Measurements from ENCODE around the gene CRYBB1.

CRYBB1 gene

GRCh38 chr22:26656891-26657851, 39.3 kb upstream of the CRYBB1 start, which contains the start of gene MIAT:
Gene MIAT (plus strand): TSS chr22:26657588.
- peak within 1 kb of the TSS; percentile 68 for H3K4me3 ChIP-seq (ENCODE audit: low read length)
- H3K9ac ChIP-seq (ENCODE audit: low read depth, low read length): peak within 1 kb of the TSS; percentile 65
- H3K27me3 ChIP-seq (ENCODE audit: insufficient read depth, low read length): peaks cover 26% of the 10 kb centered on the region
- peak within 1 kb of the TSS; percentile 83; the same call in 1 of the 2 replicates for H3K27ac ChIP-seq (ENCODE audit: low read depth, low read length)
- H3K4me1 ChIP-seq (ENCODE audit: insufficient read depth, low read length): peaks cover 22% of the 10 kb centered on the region
- H3K36me3 ChIP-seq (ENCODE audit: insufficient read depth, low read length): peaks cover 3% of the 10 kb centered on the region
- 5% methylated on average over 62 of the region's 62 CpGs for WGBS
- no peaks in the 10 kb centered on the region for H3K9me3 ChIP-seq (ENCODE audit: insufficient read depth, low read depth, low read length)

GRCh38 chr22:26651815-26652214, 34.0 kb upstream of the CRYBB1 start:
- Histone ChIP-seq H3K9me3 (ENCODE audit: insufficient read depth, low read depth, low read length) (no peaks in the 10 kb centered on the region), H3K4me3 (ENCODE audit: low read length) (no peak overlapping the region), H3K4me1 (ENCODE audit: insufficient read depth, low read length) (peaks cover 22% of the 10 kb centered on the region), H3K27ac (ENCODE audit: low read depth, low read length) (no peak overlapping the region), H3K36me3 (ENCODE audit: insufficient read depth, low read length) (no peaks in the 10 kb centered on the region), H3K27me3 (ENCODE audit: insufficient read depth, low read length) (peaks cover 13% of the 10 kb centered on the region), H3K9ac (ENCODE audit: low read depth, low read length) (no peak overlapping the region)
- WGBS: 94% methylated on average over 10 of the region's 10 CpGs

DNA sequence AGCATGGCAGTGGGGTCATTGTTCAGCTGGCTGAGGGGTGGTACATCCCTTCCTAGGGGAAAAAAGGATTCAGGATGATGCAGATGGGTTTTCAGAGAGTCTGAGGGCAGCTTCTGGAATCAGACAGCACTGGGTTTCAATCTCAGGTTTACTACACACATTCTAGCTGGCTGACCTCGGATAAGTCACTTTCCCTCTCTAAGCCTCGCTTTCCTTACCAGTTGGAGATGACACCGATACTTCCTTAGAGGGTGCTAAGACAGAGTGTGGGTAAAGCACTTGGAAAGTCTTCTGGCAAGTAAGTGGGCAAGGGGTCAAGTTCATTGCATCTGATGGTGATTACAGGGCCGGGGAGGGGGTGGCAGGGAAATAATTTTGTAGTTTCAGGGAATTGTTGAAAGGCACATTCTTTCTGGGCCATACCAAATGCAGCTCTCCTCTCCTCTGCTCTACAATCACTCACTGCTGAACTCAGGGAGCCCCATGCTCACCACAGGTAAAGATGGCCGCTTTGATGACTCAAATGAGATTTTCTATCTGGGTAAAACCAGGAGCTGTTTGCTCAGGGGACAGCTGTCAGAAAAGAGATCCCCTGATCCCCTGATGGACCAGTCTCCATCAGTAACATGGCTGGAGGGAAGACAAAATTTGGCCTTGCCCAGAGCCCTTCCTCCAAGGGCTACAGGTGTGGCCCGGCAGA, 33.0 kb upstream of the CRYBB1 start:
- no peaks in the 10 kb centered on the region for H3K9me3 ChIP-seq (ENCODE audit: insufficient read depth, low read depth, low read length)
- no peaks in the 10 kb centered on the region for H3K36me3 ChIP-seq (ENCODE audit: insufficient read depth, low read length)
- no peak overlapping the region for H3K27ac ChIP-seq (ENCODE audit: low read depth, low read length)
- H3K9ac ChIP-seq (ENCODE audit: low read depth, low read length): no peak overlapping the region
- WGBS: 93% methylated on average over 6 of the region's 6 CpGs
- H3K27me3 ChIP-seq (ENCODE audit: insufficient read depth, low read length): peaks cover 8% of the 10 kb centered on the region
- H3K4me3 ChIP-seq (ENCODE audit: low read length): no peak overlapping the region
- peaks cover 31% of the 10 kb centered on the region for H3K4me1 ChIP-seq (ENCODE audit: insufficient read depth, low read length)

DNA sequence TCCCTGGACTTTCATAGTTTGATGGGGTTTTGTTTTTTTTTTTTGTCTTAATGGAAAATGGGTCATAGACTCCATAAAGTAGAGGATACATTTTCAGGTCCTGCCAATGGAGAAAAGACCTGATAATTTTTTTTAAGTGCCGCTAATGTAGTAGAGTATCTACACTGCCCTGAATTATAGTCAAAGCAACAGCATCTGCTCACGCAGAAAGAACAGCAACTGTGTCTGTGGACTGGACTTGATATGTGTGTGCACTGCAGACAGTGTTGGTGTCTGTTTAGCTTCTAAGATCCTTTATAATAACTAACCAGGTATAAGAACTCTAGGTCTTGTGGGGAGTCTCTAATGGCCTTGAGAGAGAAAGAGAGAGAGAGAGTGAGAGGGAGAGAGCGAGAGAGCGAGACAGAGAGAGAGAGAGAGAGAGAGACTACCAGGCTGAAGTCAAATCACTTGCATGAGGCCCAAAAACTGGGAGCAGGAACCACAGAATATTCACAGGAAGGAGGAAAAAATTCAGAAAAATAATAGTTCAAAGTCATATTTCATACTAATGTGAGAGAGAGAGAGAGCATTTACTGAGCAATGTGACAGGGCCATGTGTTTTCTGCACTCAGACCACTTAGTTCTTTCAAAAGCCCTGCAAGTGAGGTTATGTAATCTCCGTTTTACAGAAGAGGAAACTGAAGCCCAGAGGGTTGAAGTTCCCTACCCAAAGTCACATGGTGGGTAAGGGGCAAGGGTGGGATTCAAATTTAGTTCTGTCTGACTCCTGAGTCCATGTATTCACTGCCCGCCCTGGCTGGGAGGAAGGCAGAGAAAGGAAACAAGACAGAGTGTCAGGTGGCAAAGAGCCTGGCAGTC, 30.9 kb upstream of the CRYBB1 start:
- Histone ChIP-seq H3K9ac (ENCODE audit: low read depth, low read length) (peak overlapping the region; percentile 22; the same call in 1 of the 2 replicates), H3K27ac (ENCODE audit: low read depth, low read length) (peak overlapping the region; percentile 83; the same call in 1 of the 2 replicates), H3K27me3 (ENCODE audit: insufficient read depth, low read length) (no peaks in the 10 kb centered on the region), H3K4me1 (ENCODE audit: insufficient read depth, low read length) (peaks cover 48% of the 10 kb centered on the region), H3K36me3 (ENCODE audit: insufficient read depth, low read length) (no peaks in the 10 kb centered on the region), H3K9me3 (ENCODE audit: insufficient read depth, low read depth, low read length) (no peaks in the 10 kb centered on the region), H3K4me3 (ENCODE audit: low read length) (peak overlapping the region; percentile 5; the same call in 1 of the 2 replicates)
- 88% methylated on average over 6 of the region's 6 CpGs for WGBS

DNA sequence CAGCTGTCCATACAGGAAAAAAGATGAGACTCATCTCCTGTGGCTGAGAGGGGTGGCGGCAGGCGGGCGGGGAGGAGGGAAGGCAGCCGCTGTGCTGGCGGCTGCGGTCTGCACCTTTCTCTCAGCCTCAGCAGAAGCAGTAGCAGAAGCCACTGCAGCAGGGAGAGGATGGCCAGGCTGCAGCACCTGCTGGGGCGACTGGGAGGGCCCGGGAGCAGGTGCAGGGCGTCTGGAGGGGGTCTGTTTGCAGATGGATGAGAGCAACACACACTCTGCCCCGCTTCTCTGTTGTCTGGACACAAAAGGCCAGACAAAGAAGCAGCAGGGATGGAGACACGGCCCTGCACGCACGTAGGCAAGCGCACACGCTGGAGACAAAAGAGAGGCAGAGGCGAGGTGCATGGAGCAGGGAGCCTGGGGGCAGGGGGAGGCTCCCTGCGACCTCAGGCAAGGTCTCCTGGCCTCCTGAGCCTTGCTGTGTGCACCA, 30.2 kb upstream of the CRYBB1 start:
- Histone ChIP-seq H3K4me1 (ENCODE audit: insufficient read depth, low read length) (peaks cover 55% of the 10 kb centered on the region), H3K27ac (ENCODE audit: low read depth, low read length) (peak overlapping the region; percentile 85; the same call in 1 of the 2 replicates), H3K9me3 (ENCODE audit: insufficient read depth, low read depth, low read length) (no peaks in the 10 kb centered on the region), H3K27me3 (ENCODE audit: insufficient read depth, low read length) (no peaks in the 10 kb centered on the region), H3K4me3 (ENCODE audit: low read length) (peak overlapping the region; percentile 5; the same call in 1 of the 2 replicates), H3K9ac (ENCODE audit: low read depth, low read length) (peak overlapping the region; percentile 22; the same call in 1 of the 2 replicates), H3K36me3 (ENCODE audit: insufficient read depth, low read length) (no peaks in the 10 kb centered on the region)
- WGBS: 9% methylated on average over 17 of the region's 17 CpGs

DNA sequence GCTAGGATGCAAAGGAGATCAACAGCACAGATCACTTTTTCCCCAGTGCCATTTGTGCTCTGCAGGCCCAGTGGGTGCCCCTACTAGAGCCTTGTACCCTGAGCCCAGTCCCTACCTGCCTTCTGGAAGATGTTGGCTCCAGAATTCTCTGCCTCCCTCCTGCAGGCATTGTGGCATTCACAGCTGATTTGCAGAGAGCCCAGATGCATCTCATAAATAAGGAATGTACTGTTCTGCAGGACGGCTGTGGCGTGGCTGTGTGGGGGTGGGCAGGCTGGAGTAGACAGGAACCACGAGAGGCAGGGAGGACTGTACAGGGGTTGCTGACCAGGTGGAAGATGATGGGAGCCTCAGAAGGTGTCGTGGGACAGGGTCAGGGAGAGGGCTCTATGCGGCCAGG, 28.3 kb upstream of the CRYBB1 start:
- Histone ChIP-seq H3K27ac (ENCODE audit: low read depth, low read length) (no peak overlapping the region), H3K36me3 (ENCODE audit: insufficient read depth, low read length) (no peaks in the 10 kb centered on the region), H3K4me3 (ENCODE audit: low read length) (no peak overlapping the region), H3K27me3 (ENCODE audit: insufficient read depth, low read length) (no peaks in the 10 kb centered on the region), H3K9me3 (ENCODE audit: insufficient read depth, low read depth, low read length) (no peaks in the 10 kb centered on the region), H3K9ac (ENCODE audit: low read depth, low read length) (no peak overlapping the region), H3K4me1 (ENCODE audit: insufficient read depth, low read length) (peaks cover 74% of the 10 kb centered on the region)
- WGBS: 68% methylated on average over 5 of the region's 5 CpGs

- Histone ChIP-seq H3K27ac (ENCODE audit: low read depth, low read length) (peak overlapping the region; percentile 83), H3K36me3 (ENCODE audit: insufficient read depth, low read length) (no peaks in the 10 kb centered on the region), H3K4me3 (ENCODE audit: low read length) (no peak overlapping the region), H3K4me1 (ENCODE audit: insufficient read depth, low read length) (peaks cover 76% of the 10 kb centered on the region), H3K9me3 (ENCODE audit: insufficient read depth, low read depth, low read length) (no peaks in the 10 kb centered on the region), H3K9ac (ENCODE audit: low read depth, low read length) (no peak overlapping the region), H3K27me3 (ENCODE audit: insufficient read depth, low read length) (no peaks in the 10 kb centered on the region)
- WGBS: 75% methylated on average over 15 of the region's 15 CpGs
Measured at GRCh38 chr22:26643418-26644100, 25.7 kb upstream of the CRYBB1 start.

DNA sequence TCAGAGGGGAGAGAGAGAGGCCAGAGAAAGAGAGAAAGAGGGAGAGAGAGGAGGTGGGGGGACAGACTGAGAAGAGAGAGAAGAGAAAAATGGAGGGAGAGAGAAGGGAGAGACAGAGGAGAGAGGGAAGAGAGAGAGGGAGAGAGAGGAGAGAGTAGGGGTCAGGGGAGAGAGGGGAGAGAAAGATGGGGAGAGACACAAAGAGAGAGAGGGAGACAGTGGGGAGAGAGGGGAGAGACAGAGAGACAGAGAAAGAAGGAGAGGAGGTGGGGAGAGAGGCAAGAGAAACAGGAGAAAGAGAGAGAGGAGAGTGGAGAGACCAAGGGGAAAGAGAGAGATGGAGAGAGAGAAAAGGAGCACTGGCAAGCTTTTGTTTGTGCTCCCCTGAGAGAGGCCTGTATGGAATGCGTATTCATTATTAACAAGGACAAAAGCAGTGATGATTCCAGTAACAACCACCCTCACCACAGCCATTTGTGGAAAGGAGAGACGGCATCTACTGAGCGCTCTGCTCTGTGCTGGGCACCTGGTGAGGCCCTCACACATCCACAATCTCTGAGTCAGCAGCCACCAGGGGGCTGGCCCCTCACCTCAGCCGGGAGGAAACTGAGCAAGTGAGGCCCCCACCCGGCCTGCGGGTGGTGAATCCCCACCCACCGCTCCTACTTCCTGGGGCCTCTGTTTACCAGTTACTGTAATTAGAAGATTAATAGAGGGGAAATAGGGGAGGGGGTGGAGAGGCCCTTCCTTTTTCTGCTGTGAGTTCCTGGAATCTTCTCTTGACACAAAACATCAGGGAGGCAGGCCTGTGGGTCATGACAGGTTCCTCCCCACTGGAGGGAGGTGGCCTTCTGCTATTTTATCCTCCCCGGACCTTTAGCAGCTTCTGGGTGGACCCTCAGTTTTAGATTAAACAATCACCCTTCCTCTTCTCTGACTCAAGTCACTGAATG, 24.9 kb upstream of the CRYBB1 start:
- peaks cover 69% of the 10 kb centered on the region for H3K4me1 ChIP-seq (ENCODE audit: insufficient read depth, low read length)
- peak overlapping the region; percentile 2; the same call in 1 of the 2 replicates for H3K4me3 ChIP-seq (ENCODE audit: low read length)
- no peaks in the 10 kb centered on the region for H3K36me3 ChIP-seq (ENCODE audit: insufficient read depth, low read length)
- peak overlapping the region; percentile 83 for H3K27ac ChIP-seq (ENCODE audit: low read depth, low read length)
- H3K9ac ChIP-seq (ENCODE audit: low read depth, low read length): peak overlapping the region; percentile 34; the same call in 1 of the 2 replicates
- no peaks in the 10 kb centered on the region for H3K27me3 ChIP-seq (ENCODE audit: insufficient read depth, low read length)
- H3K9me3 ChIP-seq (ENCODE audit: insufficient read depth, low read depth, low read length): no peaks in the 10 kb centered on the region
- WGBS: 18% methylated on average over 5 of the region's 8 CpGs

DNA sequence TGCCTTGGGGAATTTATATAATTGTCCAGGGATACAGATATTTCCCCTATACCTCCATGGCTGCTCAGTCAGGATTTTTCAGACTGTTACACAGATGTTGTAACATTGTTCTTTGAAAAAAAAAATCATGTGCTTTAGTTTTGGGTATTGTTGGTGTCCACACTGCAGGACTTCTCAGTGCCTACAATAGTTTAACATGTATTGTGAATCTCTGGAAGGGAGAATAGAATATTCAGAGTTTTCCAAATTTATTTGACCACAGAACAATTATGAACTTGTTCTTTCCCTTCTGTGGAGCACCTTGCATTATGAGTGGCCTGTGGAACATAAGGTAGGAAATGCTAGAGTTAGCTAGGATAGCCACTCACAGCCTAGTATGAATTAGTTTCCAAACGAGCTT, 18.5 kb upstream of the CRYBB1 start:
- Histone ChIP-seq H3K27me3 (ENCODE audit: insufficient read depth, low read length) (no peaks in the 10 kb centered on the region), H3K4me3 (ENCODE audit: low read length) (no peak overlapping the region), H3K36me3 (ENCODE audit: insufficient read depth, low read length) (no peaks in the 10 kb centered on the region), H3K9ac (ENCODE audit: low read depth, low read length) (no peak overlapping the region), H3K9me3 (ENCODE audit: insufficient read depth, low read depth, low read length) (no peaks in the 10 kb centered on the region), H3K27ac (ENCODE audit: low read depth, low read length) (no peak overlapping the region), H3K4me1 (ENCODE audit: insufficient read depth, low read length) (peaks cover 16% of the 10 kb centered on the region)
- 93% methylated on average over 1 of the region's 1 CpG for WGBS
